Vagina (tissue), 2 donors: ENCODE results near the gene MGMT.

Experiments used
- POLR2A ChIP-seq, 2 donors: fragments of 450-650 bp; IDR thresholded peaks; one replicate each; pipeline ENCODE4 v1.6.1; 2017; ENCODE audit warnings: antibody characterized with exemption in 2 of 2, mild to moderate bottlenecking in 2 of 2, moderate library complexity in 2 of 2
- TF ChIP-seq, protein P1 (sequence below), 3 experiments: fragments of 450-650 bp in 2 of 3; fragments of 200-600 bp in 1 of 3; sonication (generic) in 1 of 3; IDR thresholded peaks; one replicate each; pipeline ENCODE4 v1.5.1; 2017 to 2019; ENCODE audit warnings: antibody characterized with exemption in 3 of 3, mild to moderate bottlenecking in 2 of 3, moderate library complexity in 2 of 3

DNA sequence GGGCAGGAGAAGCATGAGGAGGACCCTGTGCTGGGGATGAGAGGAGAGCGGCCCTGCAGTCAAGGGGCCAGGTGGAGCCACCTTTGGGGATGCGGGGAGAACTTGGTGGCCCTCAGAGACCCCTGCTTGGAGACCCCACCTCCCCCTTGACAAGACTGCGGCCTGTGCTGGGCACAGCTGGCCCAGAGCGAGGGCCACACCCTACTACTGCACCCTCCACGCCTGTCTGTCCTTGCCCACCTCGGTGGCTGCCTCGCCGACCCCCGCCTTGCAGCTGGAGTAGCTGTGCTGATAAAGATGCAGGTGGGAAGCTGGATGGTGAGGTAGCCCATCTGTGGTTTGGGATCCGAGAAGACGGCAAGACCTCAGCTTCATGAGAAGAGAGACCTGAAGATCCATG is 186.8 kb downstream of the MGMT start:
- no peak for TF ChIP-seq POLR2A (IDR thresholded peaks at IDR 0.05)
- TF ChIP-seq, protein P1, sequence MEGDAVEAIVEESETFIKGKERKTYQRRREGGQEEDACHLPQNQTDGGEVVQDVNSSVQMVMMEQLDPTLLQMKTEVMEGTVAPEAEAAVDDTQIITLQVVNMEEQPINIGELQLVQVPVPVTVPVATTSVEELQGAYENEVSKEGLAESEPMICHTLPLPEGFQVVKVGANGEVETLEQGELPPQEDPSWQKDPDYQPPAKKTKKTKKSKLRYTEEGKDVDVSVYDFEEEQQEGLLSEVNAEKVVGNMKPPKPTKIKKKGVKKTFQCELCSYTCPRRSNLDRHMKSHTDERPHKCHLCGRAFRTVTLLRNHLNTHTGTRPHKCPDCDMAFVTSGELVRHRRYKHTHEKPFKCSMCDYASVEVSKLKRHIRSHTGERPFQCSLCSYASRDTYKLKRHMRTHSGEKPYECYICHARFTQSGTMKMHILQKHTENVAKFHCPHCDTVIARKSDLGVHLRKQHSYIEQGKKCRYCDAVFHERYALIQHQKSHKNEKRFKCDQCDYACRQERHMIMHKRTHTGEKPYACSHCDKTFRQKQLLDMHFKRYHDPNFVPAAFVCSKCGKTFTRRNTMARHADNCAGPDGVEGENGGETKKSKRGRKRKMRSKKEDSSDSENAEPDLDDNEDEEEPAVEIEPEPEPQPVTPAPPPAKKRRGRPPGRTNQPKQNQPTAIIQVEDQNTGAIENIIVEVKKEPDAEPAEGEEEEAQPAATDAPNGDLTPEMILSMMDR (IDR thresholded peaks at IDR 0.05): no peak
